ENCODE measurements around the gene RAPGEF1. TPM values are rescaled to one million over a fixed set of nuclear protein-coding genes. Genes with fewer than 3 reads are reported as not detected.

Gene RAPGEF1
- total and polyA plus RNA-seq, 2 experiments from 2014 or later = 9.9 to 82.8 TPM

GRCh38 chr9:131543141-131543540 lies 196.7 kb downstream of the RAPGEF1 start (continued):
- TF ChIP-seq ETS1 (IDR thresholded peaks at IDR 0.05) = no peak
- TF ChIP-seq POLR2AphosphoS5 (IDR thresholded peaks at IDR 0.05; ENCODE audit: low read depth) = no peak
- no peak for TF ChIP-seq EZH2phosphoT487 (IDR thresholded peaks at IDR 0.05; ENCODE audit: unreplicated experiment)
- no peak for TF ChIP-seq STAT1 (IDR thresholded peaks at IDR 0.05; ENCODE audit: unreplicated experiment)
- no peak for TF ChIP-seq CREB1 (CRISPR knock-in tag; IDR thresholded peaks at IDR 0.05; ENCODE audit: low read depth)
- TF ChIP-seq ZNF331 (CRISPR knock-in tag; IDR thresholded peaks at IDR 0.05; ENCODE audit: low read depth) = no peak
- TF ChIP-seq NANOG (IDR thresholded peaks at IDR 0.05; ENCODE audit: borderline replicate concordance) = no peak

- no peak overlapping the region for H3K4me2 ChIP-seq
- Mint-ChIP-seq H3K36me3 (ENCODE audit: low read depth) (peaks cover 17% of the 10 kb centered on the region; the same call in 2 of the 3 replicates), H3K27ac (no peak overlapping the region), H3K4me3 (no peak overlapping the region), H3K4me1 (no peaks in the 10 kb centered on the region), H3K27me3 (ENCODE audit: insufficient read depth, low read depth, poor library complexity) (peaks cover 10% of the 10 kb centered on the region), H3K9me3 (peaks cover 40% of the 10 kb centered on the region)
- ATAC-seq (no peak), DNase-seq (ENCODE audit: low spot score) (no peak)
- no peak overlapping the region for H3K4me3 ChIP-seq
- TF ChIP-seq NANOG (IDR thresholded peaks at IDR 0.05; ENCODE audit: borderline replicate concordance) (no peak), EZH2 (IDR thresholded peaks at IDR 0.05; ENCODE audit: low read depth, unreplicated experiment) (no peak), JUNB (IDR thresholded peaks at IDR 0.05; ENCODE audit: unreplicated experiment) (no peak), POLR2AphosphoS5 (IDR thresholded peaks at IDR 0.05; ENCODE audit: low read depth) (no peak), CTCF (conservative IDR thresholded peaks at IDR 0.05; ENCODE audit: low read depth in 2 of 2) (no peak), ZNF331 (CRISPR knock-in tag; IDR thresholded peaks at IDR 0.05; ENCODE audit: low read depth) (no peak), EZH2phosphoT487 (IDR thresholded peaks at IDR 0.05; ENCODE audit: unreplicated experiment) (no peak), CREB1 (CRISPR knock-in tag; IDR thresholded peaks at IDR 0.05; ENCODE audit: low read depth) (no peak)
- no peaks in the 10 kb centered on the region for H3K4me1 ChIP-seq (ENCODE audit: insufficient read depth)
- H3K9me2 ChIP-seq (ENCODE audit: insufficient read depth) = peaks cover 1% of the 10 kb centered on the region; the same call in 1 of the 2 replicates
- no peaks in the 10 kb centered on the region for H3K79me2 ChIP-seq (replicated peaks; ENCODE audit: insufficient read depth)
- no peak overlapping the region for H3K27ac ChIP-seq (ENCODE audit: low read depth)
- H2AFZ ChIP-seq = no peak overlapping the region
- no peaks in the 10 kb centered on the region for H4K20me1 ChIP-seq (replicated peaks; ENCODE audit: insufficient read depth)
- H3F3A ChIP-seq (replicated peaks; ENCODE audit: low read depth) = 0 out of 2 replicates have a peak, but pooled peaks cover under 1% of the 10 kb centered on the region
- peaks cover 10% of the 10 kb centered on the region for H3K27me3 ChIP-seq (ENCODE audit: insufficient read depth)
- H3K36me3 ChIP-seq (ENCODE audit: insufficient read depth) = no peaks in the 10 kb centered on the region
These were observed 200.5 kb downstream of the RAPGEF1 start for GRCh38 chr9:131539223-131539923.
